Measurements from ENCODE around the gene NUB1. TPM values are rescaled to one million over a fixed set of nuclear protein-coding genes. Genes with fewer than 3 reads are reported as not detected.

NUB1 gene
- total RNA-seq, 4 donors from 2014 or later: 50.5 to 60.3 (median 54.8) TPM

- Histone ChIP-seq H3K27me3 (peaks cover 21% of the 10 kb centered on the region), H3K4me3 (no peak overlapping the region), H3K9me3 (no peaks in the 10 kb centered on the region), H3K4me1 (no peaks in the 10 kb centered on the region), H3K27ac (no peak overlapping the region), H3K36me3 (no peaks in the 10 kb centered on the region)
- TF ChIP-seq EP300 (IDR thresholded peaks at IDR 0.05) (no peak), POLR2AphosphoS5 (IDR thresholded peaks at IDR 0.05) (no peak), POLR2A (IDR thresholded peaks at IDR 0.05) (no peak)
- TF ChIP-seq, protein P1, sequence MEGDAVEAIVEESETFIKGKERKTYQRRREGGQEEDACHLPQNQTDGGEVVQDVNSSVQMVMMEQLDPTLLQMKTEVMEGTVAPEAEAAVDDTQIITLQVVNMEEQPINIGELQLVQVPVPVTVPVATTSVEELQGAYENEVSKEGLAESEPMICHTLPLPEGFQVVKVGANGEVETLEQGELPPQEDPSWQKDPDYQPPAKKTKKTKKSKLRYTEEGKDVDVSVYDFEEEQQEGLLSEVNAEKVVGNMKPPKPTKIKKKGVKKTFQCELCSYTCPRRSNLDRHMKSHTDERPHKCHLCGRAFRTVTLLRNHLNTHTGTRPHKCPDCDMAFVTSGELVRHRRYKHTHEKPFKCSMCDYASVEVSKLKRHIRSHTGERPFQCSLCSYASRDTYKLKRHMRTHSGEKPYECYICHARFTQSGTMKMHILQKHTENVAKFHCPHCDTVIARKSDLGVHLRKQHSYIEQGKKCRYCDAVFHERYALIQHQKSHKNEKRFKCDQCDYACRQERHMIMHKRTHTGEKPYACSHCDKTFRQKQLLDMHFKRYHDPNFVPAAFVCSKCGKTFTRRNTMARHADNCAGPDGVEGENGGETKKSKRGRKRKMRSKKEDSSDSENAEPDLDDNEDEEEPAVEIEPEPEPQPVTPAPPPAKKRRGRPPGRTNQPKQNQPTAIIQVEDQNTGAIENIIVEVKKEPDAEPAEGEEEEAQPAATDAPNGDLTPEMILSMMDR (IDR thresholded peaks at IDR 0.05): no peak
- no peak for ATAC-seq
- 87% methylated on average over 8 of the region's 9 CpGs; no CpG with 5 or more reads in 1 of the 2 donors for WGBS, 2 donors (ENCODE audit: low coverage in 1 of 2)
These were observed 49.7 kb downstream of the NUB1 start for GRCh38 chr7:151391358-151391730.

GRCh38 chr7:151392002-151392401, 50.4 kb downstream of the NUB1 start:
- no peak overlapping the region for H3K4me3 ChIP-seq
- H3K4me1 ChIP-seq: no peaks in the 10 kb centered on the region
- no peaks in the 10 kb centered on the region for H3K9me3 ChIP-seq
- peaks cover 21% of the 10 kb centered on the region for H3K27me3 ChIP-seq
- no peak for ATAC-seq
- TF ChIP-seq POLR2AphosphoS5 (IDR thresholded peaks at IDR 0.05): no peak
- TF ChIP-seq, protein P1 (IDR thresholded peaks at IDR 0.05): no peak
- no peak for TF ChIP-seq POLR2A (IDR thresholded peaks at IDR 0.05)
- no peak for TF ChIP-seq EP300 (IDR thresholded peaks at IDR 0.05)
- H3K27ac ChIP-seq: no peak overlapping the region
- H3K36me3 ChIP-seq: no peaks in the 10 kb centered on the region
- WGBS, 2 donors (ENCODE audit: low coverage in 1 of 2): 83% methylated on average over 5 of the region's 8 CpGs; no CpG with 5 or more reads in 1 of the 2 donors

GRCh38 chr7:151392426-151392825, 50.8 kb downstream of the NUB1 start:
- H3K4me1 ChIP-seq: no peaks in the 10 kb centered on the region
- peaks cover 21% of the 10 kb centered on the region for H3K27me3 ChIP-seq
- H3K27ac ChIP-seq: no peak overlapping the region
- no peak for TF ChIP-seq POLR2AphosphoS5 (IDR thresholded peaks at IDR 0.05)
- TF ChIP-seq EP300 (IDR thresholded peaks at IDR 0.05): no peak
- TF ChIP-seq, protein P1 (IDR thresholded peaks at IDR 0.05): no peak
- TF ChIP-seq POLR2A (IDR thresholded peaks at IDR 0.05): no peak
- ATAC-seq: no peak
- H3K36me3 ChIP-seq: no peaks in the 10 kb centered on the region
- 100% methylated on average over 1 of the region's 13 CpGs for WGBS, 2 donors (ENCODE audit: low coverage in 1 of 2)
- no peak overlapping the region for H3K4me3 ChIP-seq
- H3K9me3 ChIP-seq: no peaks in the 10 kb centered on the region

- no peak for ATAC-seq
- 95 to 100% methylated on average over 2 to 3 of the region's 31 CpGs for WGBS, 2 donors (ENCODE audit: low coverage in 1 of 2)
- H3K4me3 ChIP-seq: no peak overlapping the region
- H3K36me3 ChIP-seq: no peaks in the 10 kb centered on the region
- H3K27ac ChIP-seq: no peak overlapping the region
- TF ChIP-seq, protein P1 (IDR thresholded peaks at IDR 0.05): no peak
- TF ChIP-seq POLR2AphosphoS5 (IDR thresholded peaks at IDR 0.05): no peak
- TF ChIP-seq POLR2A (IDR thresholded peaks at IDR 0.05): no peak
- no peak for TF ChIP-seq EP300 (IDR thresholded peaks at IDR 0.05)
- no peaks in the 10 kb centered on the region for H3K4me1 ChIP-seq
- H3K9me3 ChIP-seq: no peaks in the 10 kb centered on the region
- H3K27me3 ChIP-seq: peaks cover 21% of the 10 kb centered on the region
These were observed 51.7 kb downstream of the NUB1 start for GRCh38 chr7:151393031-151393977.
